Stomach (tissue), 9 donors: ENCODE data around the gene EML6. TPM values are rescaled to one million over a fixed set of nuclear protein-coding genes. Genes with fewer than 3 reads are reported as not detected.

Experiments
- DNase-seq, 2 donors: peaks; one replicate each; pipeline versions ENCODE4 v3.0.0 to v3.0.0-alpha.2; 2013 to 2019
- H3K27ac ChIP-seq, 5 donors: fragments of 200-600 bp in 4 of 5; sonication (generic) in 4 of 5; one replicate each; pipeline ENCODE4 v1.5.1; 2013 to 2019; ENCODE audit warnings: mild to moderate bottlenecking in 1 of 5, moderate library complexity in 1 of 5
- H3K27me3 ChIP-seq, 3 donors: fragments of 200-600 bp; sonication (generic); one replicate each; pipeline ENCODE4 v1.5.1; 2017 to 2019; ENCODE audit warnings: mixed run types in 1 of 3
- H3K36me3 ChIP-seq, 4 donors: fragments of 200-600 bp; sonication (generic); 1 replicate in 3 of 4; 2 replicates in 1 of 4; pipeline ENCODE4 v1.5.1; 2016 to 2019
- H3K4me1 ChIP-seq, 4 donors: fragments of 200-600 bp; sonication (generic); one replicate each; pipeline ENCODE4 v1.5.1; 2016 to 2019
- H3K4me3 ChIP-seq, 4 donors: fragments of 200-600 bp; sonication (generic) in 3 of 4; one replicate each; pipeline ENCODE4 v1.5.1; 2016 to 2019; ENCODE audit warnings: mild to moderate bottlenecking in 1 of 4
- H3K9me3 ChIP-seq, 4 donors: fragments of 200-600 bp; sonication (generic); one replicate each; pipeline ENCODE4 v1.5.1; 2016 to 2019
- CTCF ChIP-seq, 7 experiments: fragments of 450-650 bp in 4 of 7; fragments of 200-600 bp in 3 of 7; sonication (generic) in 3 of 7; IDR thresholded peaks; one replicate each; pipeline ENCODE4 v1.5.1; 2016 to 2019; ENCODE audit warnings: antibody characterized with exemption in 7 of 7, control low read depth in 2 of 7, mild to moderate bottlenecking in 1 of 7
- EP300 ChIP-seq: sonication (generic); formaldehyde crosslinking; IDR thresholded peaks from one replicate; pipeline ENCODE4 v1.6.1; 2017; ENCODE audit warnings: antibody characterized with exemption
- POLR2A ChIP-seq, 4 donors: fragments of 450-650 bp; IDR thresholded peaks; one replicate each; pipeline ENCODE4 v1.6.1; 2016; ENCODE audit warnings: antibody characterized with exemption in 4 of 4, control low read depth in 2 of 4, mild to moderate bottlenecking in 1 of 4, moderate library complexity in 1 of 4
- POLR2AphosphoS5 ChIP-seq, 3 donors: sonication (generic); formaldehyde crosslinking; IDR thresholded peaks; one replicate each; pipeline ENCODE4 v1.6.1; 2016; ENCODE audit warnings: antibody characterized with exemption in 3 of 3
- WGBS, 5 donors: extraction: QIAGEN DNeasy Blood & Tissue Kit in 3 of 5; methylation state at CpG; one replicate each; pipeline versions ENCODE4 v1.1.5 to v1.1.7; 2013 to 2018; 5-methylcytosine and 5-hydroxymethylcytosine counted together
- intact Hi-C: fragments of 100-400 bp; cut with DNase I; formaldehyde crosslinking; loops from one replicate; pipeline ENCODE4 v1.15.1; 2023; ENCODE audit warnings: low total_unique reads
- polyA plus RNA-seq, 3 donors: library from polyadenylated mRNA; stranded (reverse); fragments of 200-250 nt; gene quantifications; one replicate each; pipeline ENCODE4 v1.2.3, GENCODE V29; 2013
- total RNA-seq, 5 donors: library from RNA; depleted of rRNA; stranded (reverse); fragments of >200 nt; gene quantifications; one replicate each; pipeline versions ENCODE4 v1.1.0 to v1.2.3, GENCODE V29; 2014 to 2016
- donor health status: healthy with polysubstance abuse.
- donor health status: Bipolar disorder and iron deficiency.
- donor health status: healthy.

EML6 gene
- total and polyA plus RNA-seq, 8 donors = 0.45 to 10.1 (median 1.8) TPM; not detected in 1

- no peaks in the 10 kb centered on the region for H3K27me3 ChIP-seq
- no peaks in the 10 kb centered on the region for H3K9me3 ChIP-seq
- H3K27ac ChIP-seq = no peak overlapping the region
- H3K4me3 ChIP-seq = no peak overlapping the region
- intact Hi-C loops = no loop called here
- no peak for TF ChIP-seq POLR2A (IDR thresholded peaks at IDR 0.05)
- no peak for TF ChIP-seq POLR2AphosphoS5 (IDR thresholded peaks at IDR 0.05)
- TF ChIP-seq EP300 = no peak
- TF ChIP-seq CTCF (IDR thresholded peaks at IDR 0.05) = no peak
- H3K4me1 ChIP-seq = no peaks in the 10 kb centered on the region
- H3K36me3 ChIP-seq = no peaks in the 10 kb centered on the region
- WGBS, 5 donors = 91 to 100% (median 93%) methylated on average over 2 of the region's 2 CpGs
- DNase-seq = no peak
Observed at GRCh38 chr2:54862742-54863141, 139.3 kb downstream of the EML6 start.

- no peak for TF ChIP-seq EP300
- TF ChIP-seq CTCF (IDR thresholded peaks at IDR 0.05) = no peak
- no peak for TF ChIP-seq POLR2A (IDR thresholded peaks at IDR 0.05)
- TF ChIP-seq POLR2AphosphoS5 (IDR thresholded peaks at IDR 0.05) = no peak
Observed at GRCh38 chr2:54863660-54864059, 140.2 kb downstream of the EML6 start.

GRCh38 chr2:54864096-54864495, 140.6 kb downstream of the EML6 start:
- H3K27ac ChIP-seq = no peak overlapping the region
- no peaks in the 10 kb centered on the region for H3K4me1 ChIP-seq
- DNase-seq = no peak
- no peaks in the 10 kb centered on the region for H3K9me3 ChIP-seq
- H3K27me3 ChIP-seq = no peaks in the 10 kb centered on the region
- TF ChIP-seq POLR2A (IDR thresholded peaks at IDR 0.05) = no peak
- no peak for TF ChIP-seq EP300
- no peak for TF ChIP-seq CTCF (IDR thresholded peaks at IDR 0.05)
- TF ChIP-seq POLR2AphosphoS5 (IDR thresholded peaks at IDR 0.05) = no peak
- no peaks in the 10 kb centered on the region for H3K36me3 ChIP-seq
- no peak overlapping the region for H3K4me3 ChIP-seq
- WGBS, 5 donors = 27 to 57% (median 33%) methylated on average over 1 of the region's 1 CpG
- intact Hi-C loops = no loop called here

More at GRCh38 chr2:54863660-54864059, 140.2 kb downstream of the EML6 start:
- H3K9me3 ChIP-seq = no peaks in the 10 kb centered on the region
- no peaks in the 10 kb centered on the region for H3K4me1 ChIP-seq
- 76 to 84% (median 77%) methylated on average over 5 of the region's 5 CpGs for WGBS, 5 donors
- intact Hi-C loops = no loop called here
- no peak for DNase-seq
- H3K27me3 ChIP-seq = no peaks in the 10 kb centered on the region
- H3K4me3 ChIP-seq = no peak overlapping the region
- no peaks in the 10 kb centered on the region for H3K36me3 ChIP-seq
- no peak overlapping the region for H3K27ac ChIP-seq

- no peak for DNase-seq
- TF ChIP-seq CTCF (IDR thresholded peaks at IDR 0.05) (no peak), POLR2AphosphoS5 (IDR thresholded peaks at IDR 0.05) (no peak), POLR2A (IDR thresholded peaks at IDR 0.05) (no peak), EP300 (no peak)
- H3K4me3 ChIP-seq = no peak overlapping the region
- H3K4me1 ChIP-seq = no peaks in the 10 kb centered on the region
- H3K27ac ChIP-seq = no peak overlapping the region
- H3K27me3 ChIP-seq = no peaks in the 10 kb centered on the region
- H3K36me3 ChIP-seq = no peaks in the 10 kb centered on the region
- 54 to 76% (median 67%) methylated on average over 5 of the region's 5 CpGs for WGBS, 5 donors
- no peaks in the 10 kb centered on the region for H3K9me3 ChIP-seq
- intact Hi-C loops = no loop called here
Observed at GRCh38 chr2:54864727-54865126, 141.3 kb downstream of the EML6 start.
